Measurements from ENCODE around the gene NUMA1.

Gene NUMA1

GRCh38 chr11:71995726-71996291 is 84.5 kb downstream of the NUMA1 start:
- H3K4me3 ChIP-seq (ENCODE audit: control insufficient read depth in 1 of 7, extremely low read depth in 1 of 7, insufficient read depth in 4 of 7, low read depth in 2 of 7, low read length in 6 of 7) = no peak overlapping the region
- WGBS (ENCODE audit: insufficient coverage) = 93% methylated on average over 3 of the region's 3 CpGs
- POLR2A ChIA-PET = no interaction called here
- H3K4me1 ChIP-seq (ENCODE audit: control extremely low read depth in 1 of 4, control insufficient read depth in 4 of 4, insufficient read depth in 4 of 4, low read length in 3 of 4) = peaks cover 0 to 35% (median 23%) of the 10 kb centered on the region in 4 experiments
- CTCF ChIA-PET = interaction anchor here (1.7 to 13.3 kb wide), 2 partner anchors 17 to 21 kb away, joined by 9 to 110 read pairs; no protein-coding TSS in a partner anchor
- H3K27ac ChIP-seq (ENCODE audit: insufficient read depth in 1 of 2, low read depth in 1 of 2, low read length in 2 of 2, poor library complexity in 1 of 2, severe bottlenecking in 2 of 2) = no peak overlapping the region
- H3K9me3 ChIP-seq (ENCODE audit: control extremely low read depth in 1 of 5, control insufficient read depth in 4 of 5, insufficient read depth in 2 of 5, low read depth in 1 of 5, low read length in 4 of 5) = no peaks in the 10 kb centered on the region
- H3K27me3 ChIP-seq (replicated peaks in 2 of 5; ENCODE audit: control insufficient read depth in 4 of 5, insufficient read depth in 5 of 5, low read length in 4 of 5) = no peaks in the 10 kb centered on the region
- H3K36me3 ChIP-seq (ENCODE audit: control insufficient read depth in 4 of 4, insufficient read depth in 4 of 4, low read length in 3 of 4) = peaks cover 0 to 19% (median 10%) of the 10 kb centered on the region in 4 experiments
- DNase-seq = peak in 2 of 3 donors; percentile 44 to 71

- CTCF ChIA-PET = interaction anchor here (0.8 to 13.3 kb wide), 4 partner anchors 10 to 66 kb away, joined by 3 to 110 read pairs (median 7); partner anchors contain the start of gene XNDC1N
- peaks cover 0 to 19% (median 12%) of the 10 kb centered on the region in 4 experiments for H3K36me3 ChIP-seq (ENCODE audit: control insufficient read depth in 4 of 4, insufficient read depth in 4 of 4, low read length in 3 of 4)
- POLR2A ChIA-PET = no interaction called here
- no peak overlapping the region for H3K27ac ChIP-seq (ENCODE audit: insufficient read depth in 1 of 2, low read depth in 1 of 2, low read length in 2 of 2, poor library complexity in 1 of 2, severe bottlenecking in 2 of 2)
- H3K4me3 ChIP-seq (ENCODE audit: control insufficient read depth in 1 of 7, extremely low read depth in 1 of 7, insufficient read depth in 4 of 7, low read depth in 2 of 7, low read length in 6 of 7) = no peak overlapping the region
- H3K4me1 ChIP-seq (ENCODE audit: control extremely low read depth in 1 of 4, control insufficient read depth in 4 of 4, insufficient read depth in 4 of 4, low read length in 3 of 4) = peaks cover 0 to 38% (median 24%) of the 10 kb centered on the region in 4 experiments
- no peak for DNase-seq
- H3K9me3 ChIP-seq (ENCODE audit: control extremely low read depth in 1 of 5, control insufficient read depth in 4 of 5, insufficient read depth in 2 of 5, low read depth in 1 of 5, low read length in 4 of 5) = no peaks in the 10 kb centered on the region
- no peaks in the 10 kb centered on the region for H3K27me3 ChIP-seq (replicated peaks in 2 of 5; ENCODE audit: control insufficient read depth in 4 of 5, insufficient read depth in 5 of 5, low read length in 4 of 5)
- WGBS (ENCODE audit: insufficient coverage) = no CpG with 5 or more reads among the region's 3 CpGs
These were observed 85.6 kb downstream of the NUMA1 start for GRCh38 chr11:71994786-71995185.

- 100% methylated on average over 1 of the region's 3 CpGs for WGBS (ENCODE audit: insufficient coverage)
- peaks cover 4 to 19% (median 12%) of the 10 kb centered on the region in 4 experiments for H3K36me3 ChIP-seq (ENCODE audit: control insufficient read depth in 4 of 4, insufficient read depth in 4 of 4, low read length in 3 of 4)
- DNase-seq = no peak
- H3K4me1 ChIP-seq (ENCODE audit: control extremely low read depth in 1 of 4, control insufficient read depth in 4 of 4, insufficient read depth in 4 of 4, low read length in 3 of 4) = peaks cover 0 to 20% (median 9%) of the 10 kb centered on the region in 4 experiments
- CTCF ChIA-PET = interaction anchor here (0.8 to 8.7 kb wide), 2 partner anchors 15 to 22 kb away, joined by 3 to 67 read pairs; no protein-coding TSS in a partner anchor
- POLR2A ChIA-PET = no interaction called here
- H3K4me3 ChIP-seq (ENCODE audit: control insufficient read depth in 1 of 7, extremely low read depth in 1 of 7, insufficient read depth in 4 of 7, low read depth in 2 of 7, low read length in 6 of 7) = no peak overlapping the region
- H3K9me3 ChIP-seq (ENCODE audit: control extremely low read depth in 1 of 5, control insufficient read depth in 4 of 5, insufficient read depth in 2 of 5, low read depth in 1 of 5, low read length in 4 of 5) = no peaks in the 10 kb centered on the region
- no peaks in the 10 kb centered on the region for H3K27me3 ChIP-seq (replicated peaks in 2 of 5; ENCODE audit: control insufficient read depth in 4 of 5, insufficient read depth in 5 of 5, low read length in 4 of 5)
- no peak overlapping the region for H3K27ac ChIP-seq (ENCODE audit: insufficient read depth in 1 of 2, low read depth in 1 of 2, low read length in 2 of 2, poor library complexity in 1 of 2, severe bottlenecking in 2 of 2)
These were observed 88.1 kb downstream of the NUMA1 start for GRCh38 chr11:71992136-71992730.

GRCh38 chr11:71991494-71991893 is 88.8 kb downstream of the NUMA1 start:
- WGBS (ENCODE audit: insufficient coverage) = 35% methylated on average over 3 of the region's 3 CpGs
- Histone ChIP-seq H3K27me3 (replicated peaks in 2 of 5; ENCODE audit: control insufficient read depth in 4 of 5, insufficient read depth in 5 of 5, low read length in 4 of 5) (no peaks in the 10 kb centered on the region), H3K4me3 (ENCODE audit: control insufficient read depth in 1 of 7, extremely low read depth in 1 of 7, insufficient read depth in 4 of 7, low read depth in 2 of 7, low read length in 6 of 7) (no peak overlapping the region), H3K9me3 (ENCODE audit: control extremely low read depth in 1 of 5, control insufficient read depth in 4 of 5, insufficient read depth in 2 of 5, low read depth in 1 of 5, low read length in 4 of 5) (no peaks in the 10 kb centered on the region), H3K4me1 (ENCODE audit: control extremely low read depth in 1 of 4, control insufficient read depth in 4 of 4, insufficient read depth in 4 of 4, low read length in 3 of 4) (peaks cover 0 to 20% (median 9%) of the 10 kb centered on the region in 4 experiments), H3K27ac (ENCODE audit: insufficient read depth in 1 of 2, low read depth in 1 of 2, low read length in 2 of 2, poor library complexity in 1 of 2, severe bottlenecking in 2 of 2) (no peak overlapping the region), H3K36me3 (ENCODE audit: control insufficient read depth in 4 of 4, insufficient read depth in 4 of 4, low read length in 3 of 4) (peaks cover 4 to 20% (median 10%) of the 10 kb centered on the region in 4 experiments)
- ChIA-PET POLR2A (interaction anchor here (0.6 kb wide), 1 partner anchor 232 kb away, joined by 3 read pairs; no protein-coding TSS in a partner anchor), CTCF (interaction anchor here (0.7 to 8.7 kb wide), 3 partner anchors 15 to 421 kb away, joined by 3 to 67 read pairs (median 12); no protein-coding TSS in a partner anchor)
- DNase-seq = peak; percentile 66 to 93 (median 90)

- CTCF ChIA-PET = interaction anchor here (1.2 to 8.7 kb wide), 4 partner anchors 10 to 23 kb away, joined by 3 to 67 read pairs (median 9); no protein-coding TSS in a partner anchor
- Histone ChIP-seq H3K27me3 (replicated peaks in 2 of 5; ENCODE audit: control insufficient read depth in 4 of 5, insufficient read depth in 5 of 5, low read length in 4 of 5) (no peaks in the 10 kb centered on the region), H3K4me3 (ENCODE audit: control insufficient read depth in 1 of 7, extremely low read depth in 1 of 7, insufficient read depth in 4 of 7, low read depth in 2 of 7, low read length in 6 of 7) (no peak overlapping the region), H3K27ac (ENCODE audit: insufficient read depth in 1 of 2, low read depth in 1 of 2, low read length in 2 of 2, poor library complexity in 1 of 2, severe bottlenecking in 2 of 2) (no peak overlapping the region), H3K36me3 (ENCODE audit: control insufficient read depth in 4 of 4, insufficient read depth in 4 of 4, low read length in 3 of 4) (peaks cover 4 to 16% (median 10%) of the 10 kb centered on the region in 4 experiments), H3K9me3 (ENCODE audit: control extremely low read depth in 1 of 5, control insufficient read depth in 4 of 5, insufficient read depth in 2 of 5, low read depth in 1 of 5, low read length in 4 of 5) (no peaks in the 10 kb centered on the region), H3K4me1 (ENCODE audit: control extremely low read depth in 1 of 4, control insufficient read depth in 4 of 4, insufficient read depth in 4 of 4, low read length in 3 of 4) (peaks cover 0 to 27% (median 16%) of the 10 kb centered on the region in 4 experiments)
- 67% methylated on average over 3 of the region's 3 CpGs for WGBS (ENCODE audit: insufficient coverage)
- POLR2A ChIA-PET = no interaction called here
- no peak for DNase-seq
These were observed 89.6 kb downstream of the NUMA1 start for GRCh38 chr11:71990701-71991100.

- H3K27ac ChIP-seq (ENCODE audit: insufficient read depth in 1 of 2, low read depth in 1 of 2, low read length in 2 of 2, poor library complexity in 1 of 2, severe bottlenecking in 2 of 2) = no peak overlapping the region
- 100% methylated on average over 2 of the region's 3 CpGs for WGBS (ENCODE audit: insufficient coverage)
- H3K36me3 ChIP-seq (ENCODE audit: control insufficient read depth in 4 of 4, insufficient read depth in 4 of 4, low read length in 3 of 4) = peaks cover 8 to 20% (median 10%) of the 10 kb centered on the region in 4 experiments
- H3K27me3 ChIP-seq (replicated peaks in 2 of 5; ENCODE audit: control insufficient read depth in 4 of 5, insufficient read depth in 5 of 5, low read length in 4 of 5) = no peaks in the 10 kb centered on the region
- CTCF ChIA-PET = interaction anchor here (1.0 to 8.7 kb wide), 4 partner anchors 11 to 37 kb away, joined by 3 to 67 read pairs (median 4); no protein-coding TSS in a partner anchor
- peaks cover 0 to 31% (median 18%) of the 10 kb centered on the region in 4 experiments for H3K4me1 ChIP-seq (ENCODE audit: control extremely low read depth in 1 of 4, control insufficient read depth in 4 of 4, insufficient read depth in 4 of 4, low read length in 3 of 4)
- no peaks in the 10 kb centered on the region for H3K9me3 ChIP-seq (ENCODE audit: control extremely low read depth in 1 of 5, control insufficient read depth in 4 of 5, insufficient read depth in 2 of 5, low read depth in 1 of 5, low read length in 4 of 5)
- H3K4me3 ChIP-seq (ENCODE audit: control insufficient read depth in 1 of 7, extremely low read depth in 1 of 7, insufficient read depth in 4 of 7, low read depth in 2 of 7, low read length in 6 of 7) = no peak overlapping the region
- POLR2A ChIA-PET = no interaction called here
- DNase-seq = no peak
These were observed 92.3 kb downstream of the NUMA1 start for GRCh38 chr11:71988050-71988449.

- no peak overlapping the region for H3K27ac ChIP-seq (ENCODE audit: insufficient read depth in 1 of 2, low read depth in 1 of 2, low read length in 2 of 2, poor library complexity in 1 of 2, severe bottlenecking in 2 of 2)
- no peak for DNase-seq
- CTCF ChIA-PET = interaction anchor here (1.0 to 8.7 kb wide), 5 partner anchors 11 to 38 kb away, joined by 3 to 67 read pairs (median 5); no protein-coding TSS in a partner anchor
- no peak overlapping the region for H3K4me3 ChIP-seq (ENCODE audit: control insufficient read depth in 1 of 7, extremely low read depth in 1 of 7, insufficient read depth in 4 of 7, low read depth in 2 of 7, low read length in 6 of 7)
- no CpG with 5 or more reads among the region's 2 CpGs for WGBS (ENCODE audit: insufficient coverage)
- POLR2A ChIA-PET = no interaction called here
- no peaks in the 10 kb centered on the region for H3K9me3 ChIP-seq (ENCODE audit: control extremely low read depth in 1 of 5, control insufficient read depth in 4 of 5, insufficient read depth in 2 of 5, low read depth in 1 of 5, low read length in 4 of 5)
- H3K27me3 ChIP-seq (replicated peaks in 2 of 5; ENCODE audit: control insufficient read depth in 4 of 5, insufficient read depth in 5 of 5, low read length in 4 of 5) = no peaks in the 10 kb centered on the region
- peaks cover 8 to 23% (median 9%) of the 10 kb centered on the region in 4 experiments for H3K36me3 ChIP-seq (ENCODE audit: control insufficient read depth in 4 of 4, insufficient read depth in 4 of 4, low read length in 3 of 4)
- peaks cover 0 to 30% (median 18%) of the 10 kb centered on the region in 4 experiments for H3K4me1 ChIP-seq (ENCODE audit: control extremely low read depth in 1 of 4, control insufficient read depth in 4 of 4, insufficient read depth in 4 of 4, low read length in 3 of 4)
These were observed 92.8 kb downstream of the NUMA1 start for GRCh38 chr11:71987521-71987920.
